RWPE2 (cell line): ENCODE data around the gene NPFFR1.

Source experiments
- ATAC-seq: fragments of 200-7000 bp; cut with Tn5 transposase; 3 replicates; pipeline ENCODE4 v1.9.1; 2021; ENCODE audit warnings: low read depth
- DNase-seq: peaks from one replicate; pipeline ENCODE4 v3.0.0-alpha.2; 2020; ENCODE audit warnings: low spot score
- H3K27ac ChIP-seq: fragments of 450-650 bp; 2 replicates; pipeline ENCODE4 v1.5.1; 2017; ENCODE audit warnings: mild to moderate bottlenecking; ENCODE audit not compliant: poor library complexity, severe bottlenecking
- H3K27me3 ChIP-seq: fragments of 250-450 bp; sonication (Bioruptor Pico); 2 replicates; pipeline ENCODE4 v1.5.1; 2021; ENCODE audit warnings: mild to moderate bottlenecking, moderate library complexity; ENCODE audit not compliant: insufficient read depth, poor library complexity, severe bottlenecking
- H3K36me3 ChIP-seq: fragments of 250-450 bp; sonication (Bioruptor Pico); 2 replicates; pipeline ENCODE4 v1.5.1; 2020; ENCODE audit warnings: low read depth, mild to moderate bottlenecking, moderate library complexity
- H3K4me1 ChIP-seq: fragments of 250-450 bp; sonication (Bioruptor Pico); 2 replicates; pipeline ENCODE4 v1.5.1; 2021; ENCODE audit warnings: mild to moderate bottlenecking, moderate library complexity; ENCODE audit not compliant: insufficient read depth, poor library complexity, severe bottlenecking
- H3K4me3 ChIP-seq: fragments of 250-450 bp; sonication (Bioruptor Pico); 2 replicates; pipeline ENCODE4 v1.5.1; 2021; ENCODE audit warnings: mild to moderate bottlenecking, moderate library complexity; ENCODE audit not compliant: severe bottlenecking
- H3K9me3 ChIP-seq: fragments of 250-450 bp; sonication (Bioruptor Pico); 2 replicates; pipeline ENCODE4 v1.5.1; 2021; ENCODE audit warnings: mild to moderate bottlenecking, moderate library complexity; ENCODE audit not compliant: severe bottlenecking
- CTCF ChIP-seq: fragments of 450-650 bp; IDR thresholded peaks from one replicate; pipeline ENCODE4 v1.5.1; 2017; ENCODE audit warnings: mild to moderate bottlenecking, moderate library complexity; ENCODE audit not compliant: poor library complexity, severe bottlenecking

The NPFFR1 gene

GRCh38 chr10:70295321-70295720 lies 11.5 kb upstream of the NPFFR1 start:
- Histone ChIP-seq H3K4me3 (no peak overlapping the region), H3K4me1 (peaks cover 6% of the 10 kb centered on the region), H3K36me3 (no peaks in the 10 kb centered on the region), H3K9me3 (no peaks in the 10 kb centered on the region), H3K27ac (no peak overlapping the region), H3K27me3 (no peaks in the 10 kb centered on the region)
- TF ChIP-seq CTCF = no peak
- DNase-seq = no peak
- no peak for ATAC-seq

- Histone ChIP-seq H3K36me3 (no peaks in the 10 kb centered on the region), H3K9me3 (no peaks in the 10 kb centered on the region), H3K4me1 (peaks cover 6% of the 10 kb centered on the region), H3K27ac (no peak overlapping the region), H3K4me3 (no peak overlapping the region), H3K27me3 (no peaks in the 10 kb centered on the region)
- no peak for ATAC-seq
- DNase-seq = no peak
- no peak for TF ChIP-seq CTCF
These were observed 9.5 kb upstream of the NPFFR1 start for GRCh38 chr10:70293169-70293843.

- Histone ChIP-seq H3K9me3 (no peaks in the 10 kb centered on the region), H3K36me3 (no peaks in the 10 kb centered on the region), H3K27me3 (no peaks in the 10 kb centered on the region), H3K4me3 (no peak overlapping the region), H3K27ac (no peak overlapping the region), H3K4me1 (peaks cover 6% of the 10 kb centered on the region)
- ATAC-seq (no peak), DNase-seq (no peak)
- no peak for TF ChIP-seq CTCF
These were observed 8.2 kb upstream of the NPFFR1 start for GRCh38 chr10:70292004-70292403.

GRCh38 chr10:70289739-70290138 lies 5.9 kb upstream of the NPFFR1 start:
- no peak overlapping the region for H3K27ac ChIP-seq
- no peak for ATAC-seq
- no peak for TF ChIP-seq CTCF
- H3K9me3 ChIP-seq = no peaks in the 10 kb centered on the region
- no peaks in the 10 kb centered on the region for H3K4me1 ChIP-seq
- H3K4me3 ChIP-seq = no peak overlapping the region
- H3K36me3 ChIP-seq = no peaks in the 10 kb centered on the region
- peaks cover 4% of the 10 kb centered on the region for H3K27me3 ChIP-seq
- no peak for DNase-seq

GRCh38 chr10:70286616-70287015 lies 2.8 kb upstream of the NPFFR1 start:
- Histone ChIP-seq H3K4me3 (no peak overlapping the region), H3K27ac (no peak overlapping the region), H3K4me1 (no peaks in the 10 kb centered on the region), H3K9me3 (no peaks in the 10 kb centered on the region), H3K27me3 (peaks cover 30% of the 10 kb centered on the region), H3K36me3 (no peaks in the 10 kb centered on the region)
- no peak for TF ChIP-seq CTCF
- ATAC-seq (no peak), DNase-seq (no peak)
